H9 (cell line): ENCODE data around the gene WFIKKN1. TPM values are rescaled to one million over a fixed set of nuclear protein-coding genes. Genes with fewer than 3 reads are reported as not detected.
A peak's percentile ranks its signal among the peaks of the same experiment; 100 is the strongest.

Experiments
- DNase-seq: peaks from one replicate; pipeline ENCODE4 v3.0.0-alpha.2; 2017
- H2AFZ ChIP-seq: one replicate; pipeline ENCODE4 v1.6.1; 2013; ENCODE audit warnings: mild to moderate bottlenecking, low read length, control low read depth, moderate library complexity
- H2AK5ac ChIP-seq: 2 replicates; pipeline ENCODE4 v1.6.1; 2013; ENCODE audit warnings: low read length, control low read depth, mixed read lengths; ENCODE audit not compliant: insufficient read length
- H2BK120ac ChIP-seq: one replicate; pipeline ENCODE4 v1.6.1; 2013; ENCODE audit warnings: low read depth, mild to moderate bottlenecking, low read length, control low read depth, inconsistent platforms; ENCODE audit not compliant: poor library complexity, severe bottlenecking
- H2BK12ac ChIP-seq: 2 replicates; pipeline ENCODE4 v1.6.1; 2013; ENCODE audit warnings: low read length, control low read depth, mixed read lengths, low read depth; ENCODE audit not compliant: insufficient read length
- H2BK15ac ChIP-seq: 2 replicates; pipeline ENCODE4 v1.6.1; 2013; ENCODE audit warnings: low read depth, low read length, control low read depth
- H2BK20ac ChIP-seq: one replicate; pipeline ENCODE4 v1.6.1; 2013; ENCODE audit warnings: low read depth, mild to moderate bottlenecking, low read length, control low read depth, inconsistent platforms; ENCODE audit not compliant: poor library complexity, severe bottlenecking
- H2BK5ac ChIP-seq: 2 replicates; pipeline ENCODE4 v1.6.1; 2013; ENCODE audit warnings: low read length, control low read depth, mixed read lengths; ENCODE audit not compliant: insufficient read length
- H3K14ac ChIP-seq: 2 replicates; pipeline ENCODE4 v1.6.1; 2013; ENCODE audit warnings: low read length, control low read depth; ENCODE audit not compliant: insufficient read depth
- H3K18ac ChIP-seq: 2 replicates; pipeline ENCODE4 v1.6.1; 2013; ENCODE audit warnings: low read depth, mild to moderate bottlenecking, mixed read lengths, low read length, control low read depth; ENCODE audit not compliant: insufficient read length
- H3K23ac ChIP-seq: 2 replicates; pipeline ENCODE4 v1.6.1; 2013; ENCODE audit warnings: low read length, control low read depth, mixed read lengths, low read depth; ENCODE audit not compliant: insufficient read length
- H3K23me2 ChIP-seq: 2 replicates; pipeline ENCODE4 v1.6.1; 2013; ENCODE audit warnings: low read depth, mild to moderate bottlenecking, mixed read lengths, low read length, control low read depth; ENCODE audit not compliant: insufficient read length, poor library complexity, severe bottlenecking
- H3K27ac ChIP-seq: 2 replicates; pipeline ENCODE4 v1.5.1; 2013; ENCODE audit warnings: low read length, control low read depth, mixed read lengths, low read depth; ENCODE audit not compliant: insufficient read length
- H3K27me3 ChIP-seq: 2 replicates; pipeline ENCODE4 v1.6.1; 2013; ENCODE audit warnings: low read length, control low read depth, inconsistent platforms; ENCODE audit not compliant: insufficient read depth
- H3K4ac ChIP-seq: 2 replicates; pipeline ENCODE4 v1.6.1; 2013; ENCODE audit warnings: low read depth, mild to moderate bottlenecking, control low read depth, inconsistent platforms, low read length, moderate library complexity
- H3K4me1 ChIP-seq: 2 replicates; pipeline ENCODE4 v1.6.1; 2013; ENCODE audit warnings: low read length, control low read depth, inconsistent platforms; ENCODE audit not compliant: insufficient read depth
- H3K4me2 ChIP-seq: 2 replicates; pipeline ENCODE4 v1.6.1; 2013; ENCODE audit warnings: low read length, control low read depth, mixed read lengths; ENCODE audit not compliant: insufficient read length, insufficient read depth
- H3K56ac ChIP-seq: 2 replicates; pipeline ENCODE4 v1.6.1; 2013; ENCODE audit warnings: low read depth, mild to moderate bottlenecking, mixed read lengths, low read length, control low read depth; ENCODE audit not compliant: insufficient read length
- H3K79me1 ChIP-seq: 2 replicates; pipeline ENCODE4 v1.6.1; 2013; ENCODE audit warnings: low read depth, mild to moderate bottlenecking, moderate library complexity, low read length, control low read depth, inconsistent platforms; ENCODE audit not compliant: insufficient read depth, poor library complexity, severe bottlenecking
- H3K79me2 ChIP-seq: 2 replicates; pipeline ENCODE4 v1.6.1; 2013; ENCODE audit warnings: low read length, control low read depth, inconsistent platforms; ENCODE audit not compliant: insufficient read depth
- H3K9ac ChIP-seq: 2 replicates; pipeline ENCODE4 v1.6.1; 2013; ENCODE audit warnings: low read length, control low read depth, mixed read lengths; ENCODE audit not compliant: insufficient read length; ENCODE audit errors: extremely low read depth
- H3K9me3 ChIP-seq: one replicate; pipeline ENCODE4 v1.6.1; 2013; ENCODE audit warnings: low read depth, low read length, inconsistent platforms; ENCODE audit not compliant: control insufficient read depth
- H3T11ph ChIP-seq: one replicate; pipeline ENCODE4 v1.6.1; 2013; ENCODE audit warnings: mild to moderate bottlenecking, low read length, control low read depth, inconsistent platforms
- H4K20me1 ChIP-seq: one replicate; pipeline ENCODE4 v1.6.1; 2013; ENCODE audit not compliant: control insufficient read depth, insufficient read length, insufficient read depth
- H4K5ac ChIP-seq: 2 replicates; pipeline ENCODE4 v1.6.1; 2013; ENCODE audit warnings: low read depth, mild to moderate bottlenecking, mixed read lengths, low read length, control low read depth; ENCODE audit not compliant: insufficient read length
- H4K8ac ChIP-seq: replicated peaks from 2 replicates; pipeline ENCODE4 v1.6.1; 2013; ENCODE audit warnings: low read length, control low read depth, mixed read lengths, low read depth; ENCODE audit not compliant: insufficient read length
- H4K91ac ChIP-seq: 2 replicates; pipeline ENCODE4 v1.6.1; 2013; ENCODE audit warnings: low read depth, mild to moderate bottlenecking, moderate library complexity, mixed read lengths, low read length, control low read depth; ENCODE audit not compliant: insufficient read length
- H3K27ac Mint-ChIP-seq, 3 experiments: 2 replicates in 2 of 3; 3 replicates in 1 of 3; pipeline ENCODE4 v1.8.0; 2020 to 2021; ENCODE audit warnings: mixed read lengths in 3 of 3, mild to moderate bottlenecking in 1 of 3, moderate library complexity in 1 of 3
- H3K27me3 Mint-ChIP-seq: 2 replicates; pipeline ENCODE4 v1.8.0; 2021; ENCODE audit warnings: low read depth, mild to moderate bottlenecking, moderate library complexity, mixed read lengths
- H3K36me3 Mint-ChIP-seq, 3 experiments: 2 replicates in 2 of 3; 3 replicates in 1 of 3; pipeline ENCODE4 v1.8.0; 2020 to 2021; ENCODE audit warnings: low read depth in 3 of 3, mixed read lengths in 3 of 3; ENCODE audit not compliant: insufficient read depth in 1 of 3
- H3K4me1 Mint-ChIP-seq, 2 experiments: 2 replicates each; pipeline ENCODE4 v1.8.0; 2020; ENCODE audit warnings: mixed read lengths in 2 of 2
- H3K4me3 Mint-ChIP-seq, 2 experiments: 2 replicates in 1 of 2; 3 replicates in 1 of 2; pipeline ENCODE4 v1.8.0; 2020 to 2021; ENCODE audit warnings: mild to moderate bottlenecking in 2 of 2, mixed read lengths in 2 of 2, moderate library complexity in 1 of 2
- H3K9me3 Mint-ChIP-seq, 2 experiments: 2 replicates in 1 of 2; 3 replicates in 1 of 2; pipeline ENCODE4 v1.8.0; 2020; ENCODE audit warnings: mild to moderate bottlenecking in 2 of 2, mixed read lengths in 2 of 2, moderate library complexity in 1 of 2
- CTCF ChIP-seq: fragments of 200-600 bp; sonication (generic); conservative IDR thresholded peaks from 3 replicates; pipeline ENCODE4 v1.8.0; 2021; ENCODE audit warnings: antibody characterized with exemption, mild to moderate bottlenecking
- WGBS: extraction: QIAGEN DNeasy Blood & Tissue Kit; methylation state at CpG from one replicate; pipeline ENCODE4 v1.1.7; 2013; ENCODE audit warnings: missing lambda C conversion rate, low lambda C conversion rate, mixed read lengths; ENCODE audit not compliant: insufficient read length; ENCODE audit errors: extremely low coverage; 5-methylcytosine and 5-hydroxymethylcytosine counted together
- total RNA-seq: library from RNA; stranded (reverse); gene quantifications from 2 replicates; pipeline ENCODE4 v1.2.1, GENCODE V29; 2021

Gene WFIKKN1
- total RNA-seq, 1 experiment from 2014 or later = 8.3 TPM

DNA sequence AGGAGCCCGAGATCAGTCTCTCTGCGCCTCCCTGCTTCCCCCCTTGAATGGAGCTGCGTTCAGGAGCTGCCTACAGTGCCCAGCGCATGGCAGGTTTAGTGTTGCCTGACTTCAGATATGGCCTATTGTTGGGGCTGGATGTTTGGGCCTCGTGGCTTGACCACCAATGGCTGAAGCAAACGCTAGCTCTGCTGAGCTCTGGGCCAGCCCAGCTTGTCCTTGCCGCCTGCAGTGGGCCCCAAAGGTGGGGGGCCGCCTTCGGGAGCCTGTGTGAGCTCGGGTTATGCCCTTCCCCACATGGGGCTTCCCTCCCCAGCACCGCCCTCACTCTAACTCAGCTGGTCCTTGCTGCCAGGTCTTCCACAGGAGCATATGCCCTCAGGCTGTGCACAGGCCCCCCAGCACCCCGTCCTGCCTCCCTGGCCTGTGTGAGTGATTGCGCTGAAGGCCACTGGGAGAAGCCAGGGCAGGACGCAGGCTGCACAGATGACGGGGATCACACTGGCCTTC lies 7.3 kb downstream of the WFIKKN1 start:
- Histone ChIP-seq H2BK20ac (no peak overlapping the region), H3K23me2 (peaks cover 13% of the 10 kb centered on the region), H3K4me2 (no peak overlapping the region), H2AK5ac (no peak overlapping the region), H3K23ac (no peak overlapping the region), H2AFZ (no peak overlapping the region), H3K27me3 (no peaks in the 10 kb centered on the region), H3K18ac (no peak overlapping the region), H3K56ac (no peak overlapping the region), H3K9ac (no peak overlapping the region), H3K14ac (no peak overlapping the region), H3K79me2 (peaks cover 2% of the 10 kb centered on the region; the same call in 1 of the 2 replicates), H4K5ac (no peak overlapping the region), H2BK5ac (no peak overlapping the region), H3K79me1 (no peaks in the 10 kb centered on the region), H3K4me1 (no peaks in the 10 kb centered on the region; the same call in 1 of the 2 replicates), H2BK12ac (no peak overlapping the region), H3K27ac (no peak overlapping the region), H3K4ac (no peak overlapping the region), H2BK120ac (no peak overlapping the region), H4K20me1 (no peaks in the 10 kb centered on the region), H4K8ac (no peak overlapping the region), H2BK15ac (no peak overlapping the region), H3T11ph (no peak overlapping the region), H3K9me3 (no peaks in the 10 kb centered on the region), H4K91ac (no peak overlapping the region)
- peaks cover 11 to 25% of the 10 kb centered on the region in 2 experiments for H3K4me1 Mint-ChIP-seq
- peaks cover 2% of the 10 kb centered on the region; the same call in 1 of the 2 replicates for H3K27me3 Mint-ChIP-seq
- DNase-seq = no peak
- WGBS = no CpG with 5 or more reads among the region's 15 CpGs
- peaks cover 0 to 6% (median 1%) of the 10 kb centered on the region in 3 experiments; a peak in 4 of 7 replicates for H3K36me3 Mint-ChIP-seq
- TF ChIP-seq CTCF = no peak
- no peak overlapping the region; a peak in 1 of 7 replicates for H3K27ac Mint-ChIP-seq
- peak overlapping the region; percentile 52 to 72 for H3K4me3 Mint-ChIP-seq
- H3K9me3 Mint-ChIP-seq = peaks cover 3% of the 10 kb centered on the region in 2 experiments; a peak in 2 of 5 replicates
